ENCODE results near the gene CCR4. TPM values are rescaled to one million over a fixed set of nuclear protein-coding genes. Genes with fewer than 3 reads are reported as not detected.

CCR4 gene
- total and polyA plus RNA-seq, 11 donors = 0.01 to 1.8 (median 0.32) TPM; not detected in 8

DNA sequence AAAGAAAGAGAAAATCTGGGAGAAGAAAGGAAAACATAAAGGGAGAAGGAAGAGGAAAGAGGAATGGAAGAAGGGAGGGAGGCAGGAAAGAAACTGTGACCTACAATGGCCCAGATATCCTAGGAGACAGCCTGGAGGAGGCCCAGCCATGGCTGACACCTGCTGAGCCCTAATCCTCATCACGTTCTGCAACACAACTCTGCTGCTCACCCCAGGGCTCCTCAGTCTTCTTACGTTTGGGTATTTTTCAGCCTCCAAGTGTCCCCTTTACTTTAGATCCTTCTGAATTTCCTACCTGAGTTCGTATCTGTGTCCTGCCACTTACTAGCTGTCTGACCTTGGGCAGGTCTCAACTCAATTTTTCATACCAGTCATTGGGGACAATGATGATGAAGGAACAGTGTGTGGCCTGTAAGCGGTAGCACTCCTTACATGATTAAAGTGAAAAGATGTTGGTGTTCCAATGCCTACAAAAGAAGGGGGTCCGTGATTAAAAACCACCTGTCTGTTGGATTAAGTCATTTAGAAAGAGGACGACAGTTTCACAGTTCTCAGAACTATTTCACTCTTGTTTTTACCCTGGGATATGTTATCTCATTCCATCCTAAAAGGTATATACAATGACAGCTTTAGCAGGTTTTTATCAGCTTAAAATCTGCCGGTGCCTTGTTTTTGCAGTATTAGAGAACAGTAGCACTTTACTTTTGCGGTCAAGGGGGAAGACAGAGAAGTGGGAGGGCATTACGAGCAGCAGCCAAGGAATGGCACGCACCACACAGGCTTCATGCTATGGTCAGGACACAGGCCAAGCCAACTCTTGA is 47.4 kb downstream of the CCR4 start:
- 89 to 94% (median 93%) methylated on average over 10 of the region's 10 CpGs for WGBS, 4 donors
- Histone ChIP-seq H3K36me3 (peaks cover 0 to 47% (median 25%) of the 10 kb centered on the region in 9 donors), H3K4me1 (peaks cover 0 to 14% (median 1%) of the 10 kb centered on the region in 12 donors), H3K9me3 (no peaks in the 10 kb centered on the region), H3K27ac (no peak overlapping the region), H3K4me3 (no peak overlapping the region), H3K27me3 (no peaks in the 10 kb centered on the region)
- no peak for DNase-seq
- TF ChIP-seq, protein P1, sequence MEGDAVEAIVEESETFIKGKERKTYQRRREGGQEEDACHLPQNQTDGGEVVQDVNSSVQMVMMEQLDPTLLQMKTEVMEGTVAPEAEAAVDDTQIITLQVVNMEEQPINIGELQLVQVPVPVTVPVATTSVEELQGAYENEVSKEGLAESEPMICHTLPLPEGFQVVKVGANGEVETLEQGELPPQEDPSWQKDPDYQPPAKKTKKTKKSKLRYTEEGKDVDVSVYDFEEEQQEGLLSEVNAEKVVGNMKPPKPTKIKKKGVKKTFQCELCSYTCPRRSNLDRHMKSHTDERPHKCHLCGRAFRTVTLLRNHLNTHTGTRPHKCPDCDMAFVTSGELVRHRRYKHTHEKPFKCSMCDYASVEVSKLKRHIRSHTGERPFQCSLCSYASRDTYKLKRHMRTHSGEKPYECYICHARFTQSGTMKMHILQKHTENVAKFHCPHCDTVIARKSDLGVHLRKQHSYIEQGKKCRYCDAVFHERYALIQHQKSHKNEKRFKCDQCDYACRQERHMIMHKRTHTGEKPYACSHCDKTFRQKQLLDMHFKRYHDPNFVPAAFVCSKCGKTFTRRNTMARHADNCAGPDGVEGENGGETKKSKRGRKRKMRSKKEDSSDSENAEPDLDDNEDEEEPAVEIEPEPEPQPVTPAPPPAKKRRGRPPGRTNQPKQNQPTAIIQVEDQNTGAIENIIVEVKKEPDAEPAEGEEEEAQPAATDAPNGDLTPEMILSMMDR (IDR thresholded peaks at IDR 0.05) = no peak
- TF ChIP-seq POLR2A (IDR thresholded peaks at IDR 0.05) = no peak
- no peak for ATAC-seq
- intact Hi-C loops (cut with DNase I) = no loop called here

DNA sequence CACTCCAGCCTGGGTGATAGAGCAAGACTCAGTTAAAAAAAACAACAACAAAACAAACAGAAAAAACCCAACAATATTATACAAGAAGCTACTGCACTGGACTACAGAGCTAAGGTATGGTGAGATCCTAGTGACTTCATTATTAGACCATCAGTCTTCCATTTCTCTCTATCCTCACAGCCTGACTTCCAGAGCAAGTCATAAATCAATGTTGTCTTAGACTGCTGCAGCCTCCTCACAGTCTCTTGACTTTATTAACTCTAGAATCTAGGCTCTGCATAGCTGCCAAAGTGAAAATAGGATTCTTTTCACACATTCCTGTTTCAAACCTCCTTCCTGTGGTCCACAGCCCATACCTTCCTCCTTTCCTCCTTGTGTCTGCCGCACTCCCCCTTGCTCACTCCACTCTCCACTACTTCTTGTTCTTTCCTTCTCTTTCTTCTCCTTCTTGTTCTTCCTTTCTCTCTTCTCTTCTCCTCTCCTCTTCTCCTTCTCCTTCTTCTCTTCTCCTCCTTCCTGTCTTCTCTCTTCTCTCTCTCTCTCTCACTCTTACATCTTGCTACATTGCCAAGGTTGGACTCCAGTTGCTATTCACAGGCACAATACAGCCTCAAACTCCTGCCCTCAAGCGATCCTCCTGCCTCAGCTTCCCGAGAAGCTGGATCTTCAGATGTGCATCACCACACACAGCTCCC is 49.4 kb downstream of the CCR4 start:
- Histone ChIP-seq H3K4me1 (peaks cover 0 to 14% (median 1%) of the 10 kb centered on the region in 12 donors), H3K27ac (no peak overlapping the region), H3K9me3 (no peaks in the 10 kb centered on the region), H3K27me3 (no peaks in the 10 kb centered on the region), H3K36me3 (peaks cover 0 to 54% (median 32%) of the 10 kb centered on the region in 9 donors), H3K4me3 (no peak overlapping the region)
- 96 to 99% (median 97%) methylated on average over 3 of the region's 3 CpGs for WGBS, 4 donors
- ATAC-seq (no peak), DNase-seq (no peak)
- intact Hi-C loops (cut with DNase I) = no loop called here
- TF ChIP-seq POLR2A (IDR thresholded peaks at IDR 0.05) = no peak
- TF ChIP-seq, protein P1 (IDR thresholded peaks at IDR 0.05) = no peak

- TF ChIP-seq, protein P1 (IDR thresholded peaks at IDR 0.05) = no peak
- TF ChIP-seq POLR2A (IDR thresholded peaks at IDR 0.05) = no peak
- Histone ChIP-seq H3K36me3 (peaks cover 0 to 59% (median 23%) of the 10 kb centered on the region in 9 donors), H3K27ac (no peak overlapping the region), H3K27me3 (no peaks in the 10 kb centered on the region), H3K9me3 (no peaks in the 10 kb centered on the region), H3K4me1 (peaks cover 0 to 14% (median 1%) of the 10 kb centered on the region in 12 donors), H3K4me3 (no peak overlapping the region)
- DNase-seq = no peak
- ATAC-seq = peak in 3 of 4 donors; percentile 19 to 38 (median 32)
- WGBS, 4 donors = 17 to 26% (median 25%) methylated on average over 2 of the region's 2 CpGs
- intact Hi-C loops (cut with DNase I) = no loop called here
Measured at GRCh38 chr3:33001889-33002288, 50.4 kb downstream of the CCR4 start.

GRCh38 chr3:33003308-33003707 is 51.9 kb downstream of the CCR4 start:
- peaks cover 0 to 14% (median 1%) of the 10 kb centered on the region in 12 donors for H3K4me1 ChIP-seq
- no peak overlapping the region for H3K4me3 ChIP-seq
- TF ChIP-seq, protein P1 (IDR thresholded peaks at IDR 0.05) = no peak
- no peak for TF ChIP-seq POLR2A (IDR thresholded peaks at IDR 0.05)
- ATAC-seq = no peak
- no peaks in the 10 kb centered on the region for H3K9me3 ChIP-seq
- intact Hi-C loops (cut with DNase I) = no loop called here
- no peaks in the 10 kb centered on the region for H3K27me3 ChIP-seq
- WGBS, 4 donors = 93 to 95% (median 93%) methylated on average over 4 of the region's 4 CpGs
- H3K27ac ChIP-seq = no peak overlapping the region
- peaks cover 0 to 61% (median 26%) of the 10 kb centered on the region in 9 donors for H3K36me3 ChIP-seq
- no peak for DNase-seq

Measured in heart left ventricle (tissue), 16 donors.